SK-N-SH treated with all-trans-retinoic acid at 6 μM for 48 hours (cell line): Measurements from ENCODE around the gene DNAH2.

Experiments
- ATAC-seq: fragments of 200-7000 bp; cut with Tn5 transposase; 3 replicates; pipeline ENCODE4 v1.9.1; 2020; ENCODE audit warnings: mild to moderate bottlenecking, moderate library complexity
- ARNTL ChIP-seq: fragments of 450-650 bp; formaldehyde crosslinking; IDR thresholded peaks from 2 replicates; pipeline ENCODE4 v1.5.0; 2020; ENCODE audit warnings: low read depth, mild to moderate bottlenecking, moderate library complexity, borderline replicate concordance
- BACH2 ChIP-seq: fragments of 250-450 bp; sonication (Bioruptor Pico); IDR thresholded peaks from 2 replicates; pipeline ENCODE4 v1.9.0; 2021; ENCODE audit warnings: mild to moderate bottlenecking, borderline replicate concordance
- CREB5 ChIP-seq: fragments of 250-450 bp; sonication (Bioruptor Pico); IDR thresholded peaks from 2 replicates; pipeline ENCODE4 v1.5.1; 2020; ENCODE audit warnings: low read depth, mild to moderate bottlenecking, moderate library complexity
- CSDC2 ChIP-seq: fragments of 250-450 bp; sonication (Bioruptor Pico); IDR thresholded peaks from 2 replicates; pipeline ENCODE4 v1.5.0; 2020; ENCODE audit warnings: mild to moderate bottlenecking, moderate library complexity
- CSRNP3 ChIP-seq: fragments of 250-450 bp; sonication (Bioruptor Pico); IDR thresholded peaks from 2 replicates; pipeline ENCODE4 v1.5.1; 2021; ENCODE audit warnings: mild to moderate bottlenecking, moderate library complexity
- ESRRG ChIP-seq: fragments of 250-450 bp; sonication (Bioruptor Pico); IDR thresholded peaks from 2 replicates; pipeline ENCODE4 v1.6.1; 2021; ENCODE audit warnings: mild to moderate bottlenecking
- GLIS3 ChIP-seq: fragments of 250-450 bp; sonication (Bioruptor Pico); IDR thresholded peaks from 2 replicates; pipeline ENCODE4 v1.5.0; 2020; ENCODE audit warnings: mild to moderate bottlenecking, moderate library complexity
- ISL1 ChIP-seq: fragments of 250-450 bp; sonication (Bioruptor Pico); IDR thresholded peaks from 2 replicates; pipeline ENCODE4 v2.1.2; 2022; ENCODE audit warnings: mild to moderate bottlenecking, moderate library complexity
- OSR1 ChIP-seq: fragments of 250-450 bp; sonication (Bioruptor Pico); IDR thresholded peaks from 2 replicates; pipeline ENCODE4 v1.8.0; 2022; ENCODE audit warnings: moderate library complexity, mild to moderate bottlenecking, inconsistent platforms
- PATZ1 ChIP-seq: fragments of 250-450 bp; sonication (Bioruptor Pico); IDR thresholded peaks from 2 replicates; pipeline ENCODE4 v1.8.0; 2020; ENCODE audit warnings: mild to moderate bottlenecking, moderate library complexity, borderline replicate concordance
- POU6F1 ChIP-seq: fragments of 250-450 bp; sonication (Bioruptor Pico); IDR thresholded peaks from 2 replicates; pipeline ENCODE4 v1.8.0; 2021; ENCODE audit warnings: low read depth, mild to moderate bottlenecking, moderate library complexity, borderline replicate concordance
- PPARA ChIP-seq: fragments of 250-450 bp; sonication (Bioruptor Pico); IDR thresholded peaks from 2 replicates; pipeline ENCODE4 v1.5.0; 2020; ENCODE audit warnings: mild to moderate bottlenecking, borderline replicate concordance
- RARB ChIP-seq: fragments of 250-450 bp; sonication (Bioruptor Pico); IDR thresholded peaks from 2 replicates; pipeline ENCODE4 v1.8.0; 2021; ENCODE audit warnings: mild to moderate bottlenecking, moderate library complexity
- SNAI2 ChIP-seq: fragments of 250-450 bp; sonication (Bioruptor Pico); IDR thresholded peaks from 2 replicates; pipeline ENCODE4 v1.5.0; 2020; ENCODE audit warnings: mild to moderate bottlenecking, moderate library complexity
- TOX ChIP-seq: fragments of 250-450 bp; sonication (Bioruptor Pico); IDR thresholded peaks from 2 replicates; pipeline ENCODE4 v1.8.0; 2021; ENCODE audit warnings: mild to moderate bottlenecking, moderate library complexity, borderline replicate concordance
- ZC3H10 ChIP-seq: fragments of 250-450 bp; sonication (Bioruptor Pico); IDR thresholded peaks from 2 replicates; pipeline ENCODE4 v1.5.1; 2021; ENCODE audit warnings: mild to moderate bottlenecking, moderate library complexity
- ZFP3 ChIP-seq: fragments of 250-450 bp; sonication (Bioruptor Pico); IDR thresholded peaks from 2 replicates; pipeline ENCODE4 v1.5.0; 2020; ENCODE audit warnings: mild to moderate bottlenecking, moderate library complexity
- ZFP30 ChIP-seq: fragments of 450-650 bp; formaldehyde crosslinking; IDR thresholded peaks from 2 replicates; pipeline ENCODE4 v1.5.0; 2022; ENCODE audit warnings: mild to moderate bottlenecking, moderate library complexity
- ZNF565 ChIP-seq: fragments of 450-650 bp; formaldehyde crosslinking; conservative IDR thresholded peaks from 2 replicates; pipeline ENCODE4 v1.5.0; 2020; ENCODE audit warnings: low read depth, mild to moderate bottlenecking, moderate library complexity
- ZNF8 ChIP-seq: fragments of 450-650 bp; formaldehyde crosslinking; IDR thresholded peaks from 2 replicates; pipeline ENCODE4 v1.5.0; 2020; ENCODE audit warnings: mild to moderate bottlenecking, moderate library complexity

The DNAH2 gene

GRCh38 chr17:7824021-7824924, 106.7 kb downstream of the DNAH2 start:
- TF ChIP-seq PATZ1 (CRISPR knock-in tag) (no peak), ISL1 (CRISPR knock-in tag) (no peak), CREB5 (CRISPR knock-in tag) (no peak), ZC3H10 (CRISPR knock-in tag) (no peak), SNAI2 (CRISPR knock-in tag) (no peak), ZFP30 (CRISPR knock-in tag) (no peak), GLIS3 (CRISPR knock-in tag) (no peak), POU6F1 (no peak), ARNTL (no peak), ZFP3 (no peak), TOX (no peak)
- ATAC-seq, result no peak

GRCh38 chr17:7825206-7825990, 107.9 kb downstream of the DNAH2 start:
- TF ChIP-seq ZNF8 (CRISPR knock-in tag) (no peak), OSR1 (CRISPR knock-in tag) (no peak), ZFP30 (CRISPR knock-in tag) (no peak), CREB5 (CRISPR knock-in tag) (no peak), ISL1 (CRISPR knock-in tag) (no peak), RARB (no peak), CSRNP3 (CRISPR knock-in tag) (no peak), POU6F1 (no peak), GLIS3 (CRISPR knock-in tag) (no peak), ZNF565 (CRISPR knock-in tag) (no peak), ZFP3 (no peak)
- ATAC-seq, result peak; percentile 50

GRCh38 chr17:7830616-7831015, 113.1 kb downstream of the DNAH2 start:
- TF ChIP-seq ZNF8 (CRISPR knock-in tag) (no peak), POU6F1 (no peak), PPARA (CRISPR knock-in tag) (no peak), ZFP30 (CRISPR knock-in tag) (no peak), SNAI2 (CRISPR knock-in tag) (no peak), GLIS3 (CRISPR knock-in tag) (no peak), CSDC2 (CRISPR knock-in tag) (no peak), ESRRG (CRISPR knock-in tag) (no peak), ZFP3 (no peak), ZC3H10 (CRISPR knock-in tag) (no peak), CSRNP3 (CRISPR knock-in tag) (no peak), ARNTL (no peak), ISL1 (CRISPR knock-in tag) (no peak), BACH2 (no peak)
- no peak for ATAC-seq
